Adipose tissue (tissue), 3 donors: ENCODE measurements around the gene GRAMD1B. TPM values are rescaled to one million over a fixed set of nuclear protein-coding genes. Genes with fewer than 3 reads are reported as not detected.
"Not testable (repeated sequence)": the region's sequence is repeated elsewhere in the genome, so short reads cannot be mapped to it uniquely, and the experiment has no call there.

Experiments used
- H3K27ac ChIP-seq: one replicate; pipeline ENCODE4 v1.5.1; 2013; ENCODE audit warnings: low read depth, low read length
- WGBS, 3 donors: extraction: QIAGEN DNeasy Blood & Tissue Kit; methylation state at CpG; one replicate each; pipeline ENCODE4 v1.1.7; 2013; 5-methylcytosine and 5-hydroxymethylcytosine counted together
- polyA plus RNA-seq, 3 donors: library from polyadenylated mRNA; stranded (reverse); fragments of 200-250 nt; gene quantifications; one replicate each; pipeline ENCODE4 v1.2.3, GENCODE V29; 2013
- donor health status: healthy with polysubstance abuse.
- donor health status: Bipolar disorder and iron deficiency.
- donor health status: healthy.

Gene GRAMD1B
- polyA plus RNA-seq, 3 donors, result 0.34 to 1.1 (median 0.69) TPM

GRCh38 chr11:123484448-123484847, 54.4 kb downstream of the GRAMD1B start:
- H3K27ac ChIP-seq, result no peak overlapping the region
- WGBS, 3 donors, result 54 to 65% (median 62%) methylated on average over 8 of the region's 8 CpGs

GRCh38 chr11:123487157-123487744, 57.2 kb downstream of the GRAMD1B start:
- WGBS, 3 donors, result 72 to 79% (median 73%) methylated on average over 8 of the region's 8 CpGs
- no peak overlapping the region for H3K27ac ChIP-seq

GRCh38 chr11:123490527-123490926, 60.5 kb downstream of the GRAMD1B start:
- H3K27ac ChIP-seq, result no peak overlapping the region
- 96 to 100% (median 97%) methylated on average over 2 of the region's 2 CpGs for WGBS, 3 donors

GRCh38 chr11:123491241-123491640, 61.2 kb downstream of the GRAMD1B start:
- WGBS, 3 donors, result 46 to 77% (median 73%) methylated on average over 3 of the region's 3 CpGs
- H3K27ac ChIP-seq, result no peak overlapping the region

GRCh38 chr11:123493349-123494063, 63.4 kb downstream of the GRAMD1B start:
- no peak overlapping the region for H3K27ac ChIP-seq
- WGBS, 3 donors, result 70 to 84% (median 73%) methylated on average over 5 of the region's 5 CpGs

GRCh38 chr11:123494195-123495050, 64.4 kb downstream of the GRAMD1B start:
- 35 to 63% (median 56%) methylated on average over 6 of the region's 6 CpGs for WGBS, 3 donors
- no peak overlapping the region for H3K27ac ChIP-seq

GRCh38 chr11:123504401-123504800, 74.3 kb downstream of the GRAMD1B start:
- no peak overlapping the region for H3K27ac ChIP-seq
- 56 to 76% (median 65%) methylated on average over 5 of the region's 5 CpGs for WGBS, 3 donors

- H3K27ac ChIP-seq, result no peak overlapping the region
- 50 to 71% (median 67%) methylated on average over 6 of the region's 6 CpGs for WGBS, 3 donors
Measured at GRCh38 chr11:123505546-123506299, 75.7 kb downstream of the GRAMD1B start.

- 70 to 95% (median 83%) methylated on average over 1 of the region's 1 CpG for WGBS, 3 donors
- H3K27ac ChIP-seq, result no peak overlapping the region
Measured at GRCh38 chr11:123507043-123507442, 77.0 kb downstream of the GRAMD1B start.

GRCh38 chr11:123509737-123510578, 79.9 kb downstream of the GRAMD1B start:
- H3K27ac ChIP-seq, result no peak overlapping the region
- 62 to 73% (median 68%) methylated on average over 18 of the region's 18 CpGs for WGBS, 3 donors

GRCh38 chr11:123510579-123510905, 80.5 kb downstream of the GRAMD1B start:
- 86 to 94% (median 94%) methylated on average over 12 to 13 of the region's 13 CpGs for WGBS, 3 donors
- H3K27ac ChIP-seq, result no peak overlapping the region

- no peak overlapping the region for H3K27ac ChIP-seq
- 17 to 22% (median 21%) methylated on average over 14 of the region's 14 CpGs for WGBS, 3 donors
Measured at GRCh38 chr11:123511037-123511870, 81.2 kb downstream of the GRAMD1B start.

- H3K27ac ChIP-seq, result not testable (repeated sequence)
Measured at GRCh38 chr11:123513309-123513708, 83.2 kb downstream of the GRAMD1B start.

- 84 to 93% (median 91%) methylated on average over 4 of the region's 4 CpGs for WGBS, 3 donors
- no peak overlapping the region for H3K27ac ChIP-seq
Measured at GRCh38 chr11:123516238-123516637, 86.2 kb downstream of the GRAMD1B start.

- WGBS, 3 donors, result 64 to 73% (median 72%) methylated on average over 17 of the region's 17 CpGs
- no peak overlapping the region for H3K27ac ChIP-seq
Measured at GRCh38 chr11:123517559-123518364, 87.7 kb downstream of the GRAMD1B start.

GRCh38 chr11:123518496-123519054, 88.5 kb downstream of the GRAMD1B start:
- 72 to 78% (median 78%) methylated on average over 9 of the region's 9 CpGs for WGBS, 3 donors
- H3K27ac ChIP-seq, result no peak overlapping the region
